DOHH2 (cell line): ENCODE results near the gene SYNJ2.

Source experiments
- H3F3A ChIP-seq: fragments of 200-600 bp; sonication (generic), shearing (Covaris generic); 2 replicates; pipeline ENCODE4 v1.6.0; 2016; ENCODE audit warnings: antibody characterized with exemption, mild to moderate bottlenecking; ENCODE audit not compliant: control insufficient read depth, insufficient read depth
- H3K27ac ChIP-seq: fragments of 200-600 bp; sonication (generic); 2 replicates; pipeline ENCODE4 v1.5.1; 2014; ENCODE audit warnings: low read depth, mild to moderate bottlenecking, low read length, moderate library complexity
- H3K27me3 ChIP-seq: fragments of 200-600 bp; sonication (generic); 2 replicates; pipeline ENCODE4 v1.6.1; 2014; ENCODE audit warnings: mild to moderate bottlenecking, low read length, mixed read lengths; ENCODE audit not compliant: control insufficient read depth
- H3K36me3 ChIP-seq: fragments of 200-600 bp; sonication (generic); 2 replicates; pipeline ENCODE4 v1.6.1; 2014; ENCODE audit warnings: mild to moderate bottlenecking, low read length, moderate library complexity, mixed read lengths; ENCODE audit not compliant: control insufficient read depth
- H3K4me1 ChIP-seq: fragments of 200-600 bp; sonication (generic); 2 replicates; pipeline ENCODE4 v1.6.1; 2014; ENCODE audit warnings: mild to moderate bottlenecking, low read length, mixed read lengths; ENCODE audit not compliant: control insufficient read depth
- H3K4me2 ChIP-seq: fragments of 200-600 bp; sonication (generic); 2 replicates; pipeline ENCODE4 v1.6.0; 2014; ENCODE audit warnings: mild to moderate bottlenecking, low read length, moderate library complexity
- H3K4me3 ChIP-seq: fragments of 200-600 bp; sonication (generic); 2 replicates; pipeline ENCODE4 v1.5.1; 2014; ENCODE audit warnings: mild to moderate bottlenecking, low read length, mixed read lengths
- H3K79me2 ChIP-seq: fragments of 200-600 bp; sonication (generic); 2 replicates; pipeline ENCODE4 v1.6.1; 2014; ENCODE audit warnings: mild to moderate bottlenecking, low read length, mixed read lengths; ENCODE audit not compliant: control insufficient read depth
- H3K9me2 ChIP-seq: fragments of 200-600 bp; sonication (generic); replicated peaks from 2 replicates; pipeline ENCODE4 v1.6.1; 2014; ENCODE audit warnings: mild to moderate bottlenecking, low read length, mixed read lengths; ENCODE audit not compliant: control insufficient read depth
- H3K9me3 ChIP-seq: fragments of 200-600 bp; sonication (generic); 2 replicates; pipeline ENCODE4 v1.6.1; 2014; ENCODE audit warnings: antibody characterized with exemption, low read length, mixed read lengths; ENCODE audit not compliant: control insufficient read depth, insufficient read depth
- H4K20me1 ChIP-seq: fragments of 200-600 bp; sonication (generic); 2 replicates; pipeline ENCODE4 v1.6.0; 2014; ENCODE audit warnings: low read depth, mild to moderate bottlenecking, antibody characterized with exemption, low read length, moderate library complexity; ENCODE audit not compliant: control insufficient read depth, insufficient read depth
- EZH2phosphoT487 ChIP-seq: fragments of 200-600 bp; sonication (generic); IDR thresholded peaks from 2 replicates; pipeline ENCODE4 v1.6.1; 2017; ENCODE audit warnings: borderline replicate concordance, mild to moderate bottlenecking, antibody characterized with exemption, low read length, moderate library complexity, mixed read lengths
- TF ChIP-seq, protein P1 (sequence below): fragments of 200-600 bp; sonication (generic); IDR thresholded peaks from one replicate; pipeline ENCODE4 v1.5.1; 2014; ENCODE audit warnings: antibody characterized with exemption, mild to moderate bottlenecking, low read depth, low read length; ENCODE audit not compliant: poor library complexity, severe bottlenecking

SYNJ2 gene

DNA sequence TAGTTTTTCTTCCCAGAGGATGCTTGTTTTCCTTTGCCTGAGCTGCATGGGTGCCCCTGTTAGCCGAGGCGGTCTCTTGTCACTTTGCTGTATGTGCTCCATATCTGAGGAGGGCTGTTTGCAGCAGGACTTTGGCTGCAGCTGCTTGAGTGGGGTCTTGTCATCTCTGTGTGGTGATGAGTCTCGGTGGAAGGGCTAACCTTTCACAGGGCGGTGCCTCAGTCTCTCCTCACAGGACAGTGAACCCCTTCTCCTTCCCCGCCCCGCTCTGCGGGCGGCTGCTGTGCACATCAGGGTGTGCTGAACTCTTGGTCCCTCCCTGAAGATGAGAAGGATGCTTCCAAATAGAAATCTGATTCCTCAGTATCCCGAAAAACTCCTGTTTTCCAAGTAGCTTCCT, 75.1 kb downstream of the SYNJ2 start:
- TF ChIP-seq EZH2phosphoT487: no peak
- TF ChIP-seq, protein P1, sequence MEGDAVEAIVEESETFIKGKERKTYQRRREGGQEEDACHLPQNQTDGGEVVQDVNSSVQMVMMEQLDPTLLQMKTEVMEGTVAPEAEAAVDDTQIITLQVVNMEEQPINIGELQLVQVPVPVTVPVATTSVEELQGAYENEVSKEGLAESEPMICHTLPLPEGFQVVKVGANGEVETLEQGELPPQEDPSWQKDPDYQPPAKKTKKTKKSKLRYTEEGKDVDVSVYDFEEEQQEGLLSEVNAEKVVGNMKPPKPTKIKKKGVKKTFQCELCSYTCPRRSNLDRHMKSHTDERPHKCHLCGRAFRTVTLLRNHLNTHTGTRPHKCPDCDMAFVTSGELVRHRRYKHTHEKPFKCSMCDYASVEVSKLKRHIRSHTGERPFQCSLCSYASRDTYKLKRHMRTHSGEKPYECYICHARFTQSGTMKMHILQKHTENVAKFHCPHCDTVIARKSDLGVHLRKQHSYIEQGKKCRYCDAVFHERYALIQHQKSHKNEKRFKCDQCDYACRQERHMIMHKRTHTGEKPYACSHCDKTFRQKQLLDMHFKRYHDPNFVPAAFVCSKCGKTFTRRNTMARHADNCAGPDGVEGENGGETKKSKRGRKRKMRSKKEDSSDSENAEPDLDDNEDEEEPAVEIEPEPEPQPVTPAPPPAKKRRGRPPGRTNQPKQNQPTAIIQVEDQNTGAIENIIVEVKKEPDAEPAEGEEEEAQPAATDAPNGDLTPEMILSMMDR: no peak
- no peak overlapping the region for H3K27ac ChIP-seq
- no peaks in the 10 kb centered on the region for H3K36me3 ChIP-seq
- no peak overlapping the region for H3K4me3 ChIP-seq
- no peaks in the 10 kb centered on the region for H3F3A ChIP-seq
- H3K4me1 ChIP-seq: no peaks in the 10 kb centered on the region
- no peaks in the 10 kb centered on the region for H4K20me1 ChIP-seq
- H3K9me2 ChIP-seq: no peaks in the 10 kb centered on the region
- H3K4me2 ChIP-seq: no peak overlapping the region
- peaks cover 31% of the 10 kb centered on the region for H3K27me3 ChIP-seq
- H3K79me2 ChIP-seq: no peaks in the 10 kb centered on the region
- H3K9me3 ChIP-seq: no peaks in the 10 kb centered on the region

DNA sequence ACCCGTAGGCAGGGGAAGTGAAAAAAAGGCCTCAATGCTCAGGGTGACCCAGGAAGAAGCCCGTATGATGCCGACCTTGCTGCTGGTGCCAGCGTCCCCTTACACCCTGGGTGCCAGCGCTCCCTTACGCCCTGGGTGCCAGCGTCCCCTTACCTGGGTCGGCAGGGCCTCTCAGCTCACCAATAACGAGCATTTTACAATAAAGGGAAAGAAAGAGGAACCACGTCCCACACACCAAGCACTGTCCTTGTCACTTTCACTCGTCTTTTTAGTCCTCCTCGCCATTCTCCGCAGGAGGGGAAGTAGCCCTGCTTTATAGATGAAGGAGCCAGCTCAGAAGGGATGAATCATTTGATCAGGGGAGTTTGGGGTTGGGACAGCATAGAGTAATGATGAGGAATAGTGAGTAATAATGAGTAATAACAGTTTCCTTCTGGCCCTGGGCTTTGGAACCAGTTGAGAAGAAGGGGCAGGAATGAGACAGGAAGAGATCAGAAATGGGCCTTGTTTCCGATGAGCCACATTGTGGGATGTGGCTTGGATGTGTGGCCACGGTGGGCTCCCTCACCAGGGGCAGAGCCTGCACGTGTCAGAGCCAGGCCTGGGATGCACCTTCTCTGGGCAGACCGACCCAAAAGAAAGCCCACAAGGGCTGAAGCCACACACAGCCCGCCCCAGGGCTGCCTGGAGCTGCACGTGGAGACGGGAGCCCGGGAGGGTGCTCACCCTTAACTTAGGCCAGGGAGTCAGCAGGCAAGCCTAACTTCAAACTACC, 75.7 kb downstream of the SYNJ2 start:
- H3K27me3 ChIP-seq: peaks cover 31% of the 10 kb centered on the region
- no peaks in the 10 kb centered on the region for H3F3A ChIP-seq
- no peaks in the 10 kb centered on the region for H3K4me1 ChIP-seq
- no peaks in the 10 kb centered on the region for H3K9me3 ChIP-seq
- no peak overlapping the region for H3K27ac ChIP-seq
- no peak overlapping the region for H3K4me3 ChIP-seq
- TF ChIP-seq EZH2phosphoT487: no peak
- TF ChIP-seq, protein P1: no peak
- no peaks in the 10 kb centered on the region for H3K79me2 ChIP-seq
- no peak overlapping the region for H3K4me2 ChIP-seq
- no peaks in the 10 kb centered on the region for H3K36me3 ChIP-seq
- H4K20me1 ChIP-seq: no peaks in the 10 kb centered on the region
- H3K9me2 ChIP-seq: no peaks in the 10 kb centered on the region

DNA sequence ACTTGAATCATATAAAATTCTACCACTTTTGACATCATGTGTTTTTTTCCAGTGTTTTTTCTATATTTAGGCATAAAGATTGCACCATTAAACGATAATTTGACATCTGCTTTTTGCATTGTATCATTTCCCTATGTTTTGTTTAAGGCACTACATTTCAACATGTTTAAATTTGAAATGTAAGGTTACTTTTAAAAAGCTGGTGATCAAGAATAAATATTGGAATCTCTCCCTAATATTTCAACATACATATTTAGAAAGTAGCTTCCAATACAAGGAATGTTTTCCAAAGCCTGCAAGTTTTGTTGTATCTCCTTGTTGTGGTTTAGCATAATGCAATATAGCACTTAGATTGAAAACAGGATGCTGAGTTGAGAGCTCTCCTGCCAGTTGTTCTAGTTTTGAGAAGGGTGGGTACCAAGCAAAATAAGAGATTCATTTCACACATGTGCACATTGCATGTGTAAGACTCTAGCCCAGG, 76.5 kb downstream of the SYNJ2 start:
- Histone ChIP-seq H3F3A (no peaks in the 10 kb centered on the region), H3K9me3 (no peaks in the 10 kb centered on the region), H3K79me2 (no peaks in the 10 kb centered on the region), H3K27ac (no peak overlapping the region), H3K4me3 (no peak overlapping the region), H3K27me3 (peaks cover 31% of the 10 kb centered on the region), H3K9me2 (no peaks in the 10 kb centered on the region), H4K20me1 (no peaks in the 10 kb centered on the region), H3K4me1 (no peaks in the 10 kb centered on the region), H3K4me2 (no peak overlapping the region), H3K36me3 (no peaks in the 10 kb centered on the region)
- TF ChIP-seq EZH2phosphoT487: no peak
- TF ChIP-seq, protein P1: no peak
